ENCODE results near the gene HK1. TPM values are rescaled to one million over a fixed set of nuclear protein-coding genes. Genes with fewer than 3 reads are reported as not detected.

Gene HK1
- total RNA-seq, 1 experiment from 2014 or later = 98.8 TPM

DNA sequence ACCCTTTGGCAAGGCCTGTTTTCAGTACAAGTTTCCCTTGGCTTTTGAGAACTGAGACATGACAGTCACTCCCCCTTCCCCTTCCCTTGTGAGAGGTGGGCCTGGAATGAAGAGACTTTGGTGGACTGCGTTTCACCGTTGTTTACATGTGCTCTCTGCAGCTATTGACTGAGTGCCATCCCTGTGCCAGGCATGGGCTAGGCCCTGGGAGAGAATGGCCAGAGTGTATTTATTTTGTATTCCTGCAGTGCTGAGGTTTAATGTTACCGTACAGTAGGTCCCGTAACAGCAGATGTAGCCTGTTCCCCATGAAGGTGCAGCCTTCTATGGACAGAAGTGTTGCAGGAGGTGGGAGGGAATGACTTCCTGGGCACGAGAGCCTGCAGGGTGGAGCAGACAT is 88.4 kb downstream of the HK1 start:
- H3T11ph ChIP-seq (ENCODE audit: low read length) = no peak overlapping the region
- H3K9me3 ChIP-seq (ENCODE audit: control insufficient read depth, low read depth, low read length) = no peaks in the 10 kb centered on the region
- no peaks in the 10 kb centered on the region for H3K4me1 ChIP-seq (ENCODE audit: insufficient read depth, low read length)
- WGBS (ENCODE audit: extremely low coverage, insufficient read length, low lambda C conversion rate) = no CpG with 5 or more reads among the region's 5 CpGs
- TF ChIP-seq, protein P1, sequence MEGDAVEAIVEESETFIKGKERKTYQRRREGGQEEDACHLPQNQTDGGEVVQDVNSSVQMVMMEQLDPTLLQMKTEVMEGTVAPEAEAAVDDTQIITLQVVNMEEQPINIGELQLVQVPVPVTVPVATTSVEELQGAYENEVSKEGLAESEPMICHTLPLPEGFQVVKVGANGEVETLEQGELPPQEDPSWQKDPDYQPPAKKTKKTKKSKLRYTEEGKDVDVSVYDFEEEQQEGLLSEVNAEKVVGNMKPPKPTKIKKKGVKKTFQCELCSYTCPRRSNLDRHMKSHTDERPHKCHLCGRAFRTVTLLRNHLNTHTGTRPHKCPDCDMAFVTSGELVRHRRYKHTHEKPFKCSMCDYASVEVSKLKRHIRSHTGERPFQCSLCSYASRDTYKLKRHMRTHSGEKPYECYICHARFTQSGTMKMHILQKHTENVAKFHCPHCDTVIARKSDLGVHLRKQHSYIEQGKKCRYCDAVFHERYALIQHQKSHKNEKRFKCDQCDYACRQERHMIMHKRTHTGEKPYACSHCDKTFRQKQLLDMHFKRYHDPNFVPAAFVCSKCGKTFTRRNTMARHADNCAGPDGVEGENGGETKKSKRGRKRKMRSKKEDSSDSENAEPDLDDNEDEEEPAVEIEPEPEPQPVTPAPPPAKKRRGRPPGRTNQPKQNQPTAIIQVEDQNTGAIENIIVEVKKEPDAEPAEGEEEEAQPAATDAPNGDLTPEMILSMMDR (conservative IDR thresholded peaks at IDR 0.05) = no peak
- H4K91ac ChIP-seq (ENCODE audit: insufficient read length, low read depth, low read length) = no peak overlapping the region
- no peak for DNase-seq
- no peak overlapping the region for H3K4ac ChIP-seq (ENCODE audit: low read depth, low read length)
- no peak overlapping the region for H4K8ac ChIP-seq (replicated peaks; ENCODE audit: insufficient read length, low read depth, low read length)
- Mint-ChIP-seq H3K27ac (peak overlapping the region in 2 of 3 experiments; percentile 60 to 73; a peak in 3 of 7 replicates), H3K36me3 (ENCODE audit: insufficient read depth in 1 of 3, low read depth in 3 of 3) (peaks cover 30 to 68% (median 36%) of the 10 kb centered on the region in 3 experiments), H3K4me3 (no peak overlapping the region), H3K27me3 (ENCODE audit: low read depth) (no peaks in the 10 kb centered on the region), H3K4me1 (peaks cover 6 to 17% of the 10 kb centered on the region in 2 experiments; a peak in 3 of 4 replicates), H3K9me3 (no peaks in the 10 kb centered on the region)
- no peaks in the 10 kb centered on the region for H3K23me2 ChIP-seq (ENCODE audit: insufficient read length, low read depth, low read length, poor library complexity, severe bottlenecking)
- H2BK12ac ChIP-seq (ENCODE audit: insufficient read length, low read depth, low read length) = no peak overlapping the region
- H4K20me1 ChIP-seq (ENCODE audit: control insufficient read depth, insufficient read depth, insufficient read length) = no peaks in the 10 kb centered on the region
- no peaks in the 10 kb centered on the region; the same call in 1 of the 2 replicates for H3K79me2 ChIP-seq (ENCODE audit: insufficient read depth, low read length)
- H2AK5ac ChIP-seq (ENCODE audit: insufficient read length, low read length) = no peak overlapping the region
- H3K27ac ChIP-seq (ENCODE audit: insufficient read length, low read depth, low read length) = no peak overlapping the region
- no peak overlapping the region for H4K5ac ChIP-seq (ENCODE audit: insufficient read length, low read depth, low read length)
- peaks cover 2% of the 10 kb centered on the region for H3K79me1 ChIP-seq (ENCODE audit: insufficient read depth, low read depth, low read length, poor library complexity, severe bottlenecking)
- H3K27me3 ChIP-seq (ENCODE audit: insufficient read depth, low read length) = no peaks in the 10 kb centered on the region
- no peak overlapping the region for H3K14ac ChIP-seq (ENCODE audit: insufficient read depth, low read length)
- H3K4me2 ChIP-seq (ENCODE audit: insufficient read depth, insufficient read length, low read length) = no peak overlapping the region
- no peak overlapping the region for H3K18ac ChIP-seq (ENCODE audit: insufficient read length, low read depth, low read length)
- no peak overlapping the region for H2BK5ac ChIP-seq (ENCODE audit: insufficient read length, low read length)
- no peak overlapping the region for H2BK15ac ChIP-seq (ENCODE audit: low read depth, low read length)
- no peak overlapping the region for H3K56ac ChIP-seq (ENCODE audit: insufficient read length, low read depth, low read length)
- no peak overlapping the region for H2AFZ ChIP-seq (ENCODE audit: low read length)
- H3K9ac ChIP-seq (ENCODE audit: extremely low read depth, insufficient read length, low read length) = no peak overlapping the region
- H3K23ac ChIP-seq (ENCODE audit: insufficient read length, low read depth, low read length) = no peak overlapping the region
- no peak overlapping the region for H2BK120ac ChIP-seq (ENCODE audit: low read depth, low read length, poor library complexity, severe bottlenecking)
- H2BK20ac ChIP-seq (ENCODE audit: low read depth, low read length, poor library complexity, severe bottlenecking) = no peak overlapping the region

All from H9 (cell line).